ENCODE data around the gene TBL3. TPM values are rescaled to one million over a fixed set of nuclear protein-coding genes. Genes with fewer than 3 reads are reported as not detected.

Gene TBL3
- total RNA-seq, 6 experiments from 2014 or later, result 15.8 to 42.4 (median 18.1) TPM

GRCh38 chr16:1942047-1942809, 29.6 kb upstream of the TBL3 start:
- Histone ChIP-seq H3K9me3 (no peaks in the 10 kb centered on the region), H3K4me1 (peaks cover 0 to 48% (median 16%) of the 10 kb centered on the region in 4 donors), H3K4me3 (peak overlapping the region; percentile 75 to 83 (median 79)), H3K27ac (peak overlapping the region; percentile 66 to 85 (median 73)), H3K27me3 (no peaks in the 10 kb centered on the region), H3K36me3 (peaks cover 0 to 35% (median 13%) of the 10 kb centered on the region in 4 donors)
- ATAC-seq (peak in 3 of 4 donors; percentile 2 to 11 (median 3)), DNase-seq (peak in 1 of 3 donors; percentile 69)
- 3% methylated on average over 9 of the region's 17 CpGs for WGBS (ENCODE audit: insufficient coverage, low coverage, low lambda C conversion rate, missing lambda C conversion rate)
- TF ChIP-seq POLR2A (IDR thresholded peaks at IDR 0.05), result no peak
- TF ChIP-seq, protein P1, sequence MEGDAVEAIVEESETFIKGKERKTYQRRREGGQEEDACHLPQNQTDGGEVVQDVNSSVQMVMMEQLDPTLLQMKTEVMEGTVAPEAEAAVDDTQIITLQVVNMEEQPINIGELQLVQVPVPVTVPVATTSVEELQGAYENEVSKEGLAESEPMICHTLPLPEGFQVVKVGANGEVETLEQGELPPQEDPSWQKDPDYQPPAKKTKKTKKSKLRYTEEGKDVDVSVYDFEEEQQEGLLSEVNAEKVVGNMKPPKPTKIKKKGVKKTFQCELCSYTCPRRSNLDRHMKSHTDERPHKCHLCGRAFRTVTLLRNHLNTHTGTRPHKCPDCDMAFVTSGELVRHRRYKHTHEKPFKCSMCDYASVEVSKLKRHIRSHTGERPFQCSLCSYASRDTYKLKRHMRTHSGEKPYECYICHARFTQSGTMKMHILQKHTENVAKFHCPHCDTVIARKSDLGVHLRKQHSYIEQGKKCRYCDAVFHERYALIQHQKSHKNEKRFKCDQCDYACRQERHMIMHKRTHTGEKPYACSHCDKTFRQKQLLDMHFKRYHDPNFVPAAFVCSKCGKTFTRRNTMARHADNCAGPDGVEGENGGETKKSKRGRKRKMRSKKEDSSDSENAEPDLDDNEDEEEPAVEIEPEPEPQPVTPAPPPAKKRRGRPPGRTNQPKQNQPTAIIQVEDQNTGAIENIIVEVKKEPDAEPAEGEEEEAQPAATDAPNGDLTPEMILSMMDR (IDR thresholded peaks at IDR 0.05), result no peak
- intact Hi-C loops (cut with DNase I), result no loop called here

GRCh38 chr16:1942810-1943726, 28.8 kb upstream of the TBL3 start, which contains the start of gene MSRB1:
Gene MSRB1, minus strand, starts transcription at chr16:1943199. Its CDS starts 43 bp downstream, at chr16:1943156.
- TF ChIP-seq POLR2A (IDR thresholded peaks at IDR 0.05), result peak; percentile 99
- TF ChIP-seq, protein P1 (IDR thresholded peaks at IDR 0.05), result no peak
- intact Hi-C loops (cut with DNase I), result no loop called here
- ATAC-seq, result peak; percentile 81 to 92 (median 86)
- peaks cover 0 to 26% (median 9%) of the 10 kb centered on the region in 4 donors for H3K36me3 ChIP-seq
- peak within 1 kb of the TSS; percentile 75 to 83 (median 79) for H3K4me3 ChIP-seq
- peak within 1 kb of the TSS; percentile 66 to 85 (median 73) for H3K27ac ChIP-seq
- no peaks in the 10 kb centered on the region for H3K9me3 ChIP-seq
- no peaks in the 10 kb centered on the region for H3K27me3 ChIP-seq
- WGBS (ENCODE audit: insufficient coverage, low coverage, low lambda C conversion rate, missing lambda C conversion rate), result 0% methylated on average over 20 of the region's 77 CpGs
- peak; percentile 100 for DNase-seq
- peaks cover 0 to 43% (median 15%) of the 10 kb centered on the region in 4 donors for H3K4me1 ChIP-seq

DNA sequence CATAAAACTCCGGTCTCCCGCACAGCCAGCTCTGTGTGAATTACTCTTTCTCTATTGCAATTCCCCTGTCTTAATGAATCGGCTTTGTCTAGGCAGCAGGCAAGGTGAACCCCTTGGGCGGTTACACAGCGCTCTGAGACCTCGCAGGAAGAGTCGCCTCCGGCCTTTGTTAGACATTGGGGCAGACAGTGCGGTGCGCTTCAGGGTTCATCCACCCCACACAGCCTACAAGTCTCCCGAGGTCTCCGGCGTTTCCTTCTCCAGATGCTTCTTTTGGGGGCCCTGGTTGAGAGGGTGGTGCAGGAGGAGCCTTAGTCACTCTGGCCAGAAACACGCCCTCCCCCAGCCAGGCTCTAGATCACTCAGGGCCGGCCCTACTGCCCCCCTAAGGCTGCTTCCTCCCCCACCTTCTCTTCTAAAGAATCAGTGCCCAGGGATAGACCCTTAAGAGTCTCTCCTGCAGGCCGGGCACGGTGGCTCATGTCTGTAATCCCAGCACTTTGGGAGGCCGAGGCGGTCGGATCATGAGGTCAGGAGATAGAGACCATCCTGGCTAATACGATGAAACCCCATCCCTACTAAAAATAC, 27.1 kb upstream of the TBL3 start:
- intact Hi-C loops (cut with DNase I), result no loop called here
- peaks cover 0 to 11% (median 1%) of the 10 kb centered on the region in 4 donors for H3K36me3 ChIP-seq
- H3K9me3 ChIP-seq, result no peaks in the 10 kb centered on the region
- no peak overlapping the region for H3K27ac ChIP-seq
- ATAC-seq, result no peak
- no peak for DNase-seq
- H3K4me3 ChIP-seq, result no peak overlapping the region
- H3K27me3 ChIP-seq, result no peaks in the 10 kb centered on the region
- no peak for TF ChIP-seq POLR2A (IDR thresholded peaks at IDR 0.05)
- TF ChIP-seq, protein P1 (IDR thresholded peaks at IDR 0.05), result no peak
- peaks cover 0 to 27% (median 5%) of the 10 kb centered on the region in 4 donors for H3K4me1 ChIP-seq
- 92% methylated on average over 14 of the region's 21 CpGs for WGBS (ENCODE audit: insufficient coverage, low coverage, low lambda C conversion rate, missing lambda C conversion rate)

All from right lobe of liver (tissue), 6 donors.